Thymus (tissue), 11 donors: ENCODE data around the gene ZNF319. TPM values are rescaled to one million over a fixed set of nuclear protein-coding genes. Genes with fewer than 3 reads are reported as not detected.

ENCODE experiments used
- DNase-seq, 9 donors: peaks; one replicate each; pipeline ENCODE4 v3.0.0-alpha.2; 2013; ENCODE audit warnings: low spot score in 9 of 9, low read depth in 6 of 9, missing footprints in 1 of 9
- H3K27ac ChIP-seq, 2 donors: one replicate each; pipeline ENCODE4 v1.5.1; 2013; ENCODE audit warnings: control low read depth in 1 of 2, low read depth in 1 of 2, low read length in 1 of 2, mild to moderate bottlenecking in 1 of 2, moderate library complexity in 1 of 2
- H3K27me3 ChIP-seq, 2 donors: one replicate each; pipeline ENCODE4 v1.5.1; 2013; ENCODE audit warnings: low read length in 1 of 2; ENCODE audit not compliant: control insufficient read depth in 2 of 2, insufficient read depth in 1 of 2
- H3K36me3 ChIP-seq, 2 donors: one replicate each; pipeline ENCODE4 v1.5.1; 2013; ENCODE audit warnings: low read length in 1 of 2, mild to moderate bottlenecking in 1 of 2, moderate library complexity in 1 of 2; ENCODE audit not compliant: control insufficient read depth in 2 of 2, insufficient read depth in 2 of 2
- H3K4me1 ChIP-seq, 2 donors: one replicate each; pipeline ENCODE4 v1.5.1; 2013; ENCODE audit warnings: low read length in 2 of 2; ENCODE audit not compliant: control insufficient read depth in 2 of 2, insufficient read depth in 2 of 2
- H3K4me3 ChIP-seq, 2 donors: one replicate each; pipeline ENCODE4 v1.5.1; 2013; ENCODE audit warnings: low read length in 2 of 2, control low read depth in 1 of 2, mild to moderate bottlenecking in 1 of 2
- H3K9me3 ChIP-seq, 2 donors: one replicate each; pipeline ENCODE4 v1.5.1; 2013; ENCODE audit warnings: low read length in 1 of 2, mild to moderate bottlenecking in 1 of 2; ENCODE audit not compliant: control insufficient read depth in 2 of 2, insufficient read depth in 1 of 2
- WGBS: extraction: QIAGEN DNeasy Blood & Tissue Kit; methylation state at CpG from one replicate; pipeline ENCODE4 v1.1.7; 2013; 5-methylcytosine and 5-hydroxymethylcytosine counted together
- polyA plus RNA-seq: library from polyadenylated mRNA; stranded (reverse); fragments of 200-250 nt; gene quantifications from one replicate; pipeline ENCODE4 v1.2.3, GENCODE V29; 2013
- total RNA-seq: library from RNA; stranded (reverse); fragments of 120-200 nt; gene quantifications from one replicate; pipeline ENCODE4 v1.2.4, GENCODE V29; 2013
- donor health status: healthy.

The ZNF319 gene
- total and polyA plus RNA-seq, 2 donors, result 1.7 to 6.9 TPM

DNA sequence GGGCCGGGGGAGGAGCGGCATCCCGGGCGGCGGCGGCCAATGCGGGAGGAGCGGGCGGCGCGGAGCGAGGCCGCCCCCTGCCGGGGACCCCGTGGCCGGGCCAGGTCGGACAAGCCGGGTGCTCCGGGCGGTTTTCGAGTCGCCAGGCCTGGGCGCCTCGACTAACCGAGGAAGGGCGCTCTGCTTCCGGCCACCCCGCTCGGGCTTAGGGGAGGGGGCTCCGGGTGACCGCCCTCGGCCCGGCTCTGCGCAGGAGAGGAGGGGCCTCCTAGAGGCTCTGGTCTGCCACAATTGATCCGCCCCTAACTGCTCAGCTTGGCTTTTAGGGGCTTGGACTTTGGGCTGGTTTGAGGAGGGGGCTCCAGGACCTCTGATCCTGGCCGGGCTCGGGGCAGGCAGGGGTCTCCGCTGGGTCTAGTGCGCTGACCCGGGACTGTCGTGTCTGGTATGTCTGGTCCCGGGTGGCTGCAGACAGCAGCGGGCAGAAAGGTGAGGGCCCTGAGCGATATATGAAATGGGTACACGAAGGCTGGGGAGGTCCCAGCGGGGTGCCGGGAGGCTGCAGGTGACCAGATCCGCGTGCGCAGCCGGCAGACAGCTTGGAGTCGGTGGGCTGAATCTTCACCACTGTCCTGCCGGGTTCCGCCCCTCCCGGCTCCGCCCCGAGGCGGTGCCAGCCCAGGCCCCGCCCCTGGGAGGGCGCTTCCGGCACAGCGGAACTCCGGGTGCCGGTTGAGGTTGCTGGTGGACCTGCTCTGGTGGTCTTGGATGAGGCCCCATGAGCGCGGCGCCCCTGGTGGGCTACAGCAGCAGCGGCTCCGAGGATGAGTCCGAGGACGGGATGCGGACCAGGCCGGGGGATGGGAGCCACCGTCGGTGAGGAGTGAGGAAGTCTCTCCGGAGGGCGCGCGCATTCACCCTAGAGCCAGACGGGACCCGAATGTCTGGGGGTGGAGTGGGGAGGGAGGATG, 519 bp upstream of the ZNF319 start, which contains the start of gene USB1:
TSS of gene USB1 (plus strand) at position 702 of the 971 bp plus-strand sequence. CDS start at position 779, 77 bp downstream.
- Histone ChIP-seq H3K36me3 (peaks cover 26 to 34% of the 10 kb centered on the region in 2 donors), H3K4me3 (peak within 1 kb of the TSS; percentile 80 to 93), H3K27ac (peak within 1 kb of the TSS; percentile 71 to 84), H3K4me1 (peaks cover 10 to 26% of the 10 kb centered on the region in 2 donors), H3K9me3 (peaks cover 0 to 3% of the 10 kb centered on the region in 2 donors), H3K27me3 (no peaks in the 10 kb centered on the region)
- WGBS, result under 1% methylated on average over 81 of the region's 81 CpGs
- peak; percentile 62 to 93 (median 81) for DNase-seq

DNA sequence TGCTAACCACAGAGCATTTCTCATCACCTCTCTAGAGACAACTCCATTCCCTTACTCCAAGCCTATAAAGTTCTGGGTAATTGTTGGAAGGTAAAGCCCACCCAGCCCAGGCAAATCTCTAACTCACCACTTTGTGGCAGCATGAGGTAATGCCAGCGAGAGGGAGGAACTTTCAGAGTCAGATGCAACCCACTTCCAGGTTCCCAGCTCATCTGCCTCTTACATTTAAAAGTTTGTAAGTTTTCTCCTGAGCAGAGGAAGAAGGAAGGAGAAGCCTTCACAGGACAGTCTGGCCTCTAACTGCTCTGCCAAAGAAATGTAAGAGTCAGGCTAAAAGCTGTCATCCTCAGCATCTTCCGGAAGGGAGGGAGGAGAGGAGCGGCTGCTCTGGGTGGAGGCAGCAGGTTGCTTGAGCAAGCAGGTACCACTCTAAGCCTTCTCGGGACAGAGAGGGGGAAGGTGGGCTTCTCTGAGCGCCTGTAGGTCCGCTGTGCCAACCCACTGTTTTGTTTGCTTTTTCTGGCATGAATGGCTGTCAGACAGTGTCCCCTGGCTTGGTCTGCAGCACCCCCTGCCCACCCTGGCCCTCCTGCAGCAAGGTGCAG, 1.0 kb downstream of the ZNF319 start:
- Histone ChIP-seq H3K9me3 (peaks cover 0 to 3% of the 10 kb centered on the region in 2 donors), H3K27ac (peak overlapping the region; percentile 57 to 84), H3K27me3 (no peaks in the 10 kb centered on the region), H3K4me3 (peak overlapping the region; percentile 48 to 93), H3K4me1 (peaks cover 10 to 26% of the 10 kb centered on the region in 2 donors), H3K36me3 (peaks cover 26 to 38% of the 10 kb centered on the region in 2 donors)
- 24% methylated on average over 6 of the region's 6 CpGs for WGBS
- peak in 4 of 9 donors; percentile 19 to 65 (median 35) for DNase-seq

DNA sequence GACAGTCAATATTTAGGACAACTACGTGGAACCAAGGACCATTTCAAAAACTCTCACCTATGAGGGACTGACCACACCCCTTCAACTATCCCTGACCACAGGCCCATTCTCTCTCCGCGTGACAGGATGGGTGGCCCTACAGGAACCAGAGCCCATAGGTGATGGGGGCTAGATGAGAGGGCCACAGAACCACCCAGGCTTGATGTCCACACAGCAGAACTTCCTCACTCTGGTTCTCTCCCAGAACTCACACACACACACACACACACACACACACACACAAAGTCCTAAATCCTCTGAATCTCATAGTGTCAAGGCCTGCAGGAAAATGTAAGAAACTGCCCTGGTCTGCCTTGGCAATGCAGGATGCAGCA, 1.5 kb downstream of the ZNF319 start:
- H3K4me1 ChIP-seq, result peaks cover 10 to 26% of the 10 kb centered on the region in 2 donors
- H3K9me3 ChIP-seq, result peaks cover 0 to 3% of the 10 kb centered on the region in 2 donors
- no peaks in the 10 kb centered on the region for H3K27me3 ChIP-seq
- peak overlapping the region in 1 of 2 donors; percentile 57 for H3K27ac ChIP-seq
- no peak overlapping the region for H3K4me3 ChIP-seq
- DNase-seq, result no peak
- 98% methylated on average over 3 of the region's 3 CpGs for WGBS
- H3K36me3 ChIP-seq, result peaks cover 26 to 43% of the 10 kb centered on the region in 2 donors

DNA sequence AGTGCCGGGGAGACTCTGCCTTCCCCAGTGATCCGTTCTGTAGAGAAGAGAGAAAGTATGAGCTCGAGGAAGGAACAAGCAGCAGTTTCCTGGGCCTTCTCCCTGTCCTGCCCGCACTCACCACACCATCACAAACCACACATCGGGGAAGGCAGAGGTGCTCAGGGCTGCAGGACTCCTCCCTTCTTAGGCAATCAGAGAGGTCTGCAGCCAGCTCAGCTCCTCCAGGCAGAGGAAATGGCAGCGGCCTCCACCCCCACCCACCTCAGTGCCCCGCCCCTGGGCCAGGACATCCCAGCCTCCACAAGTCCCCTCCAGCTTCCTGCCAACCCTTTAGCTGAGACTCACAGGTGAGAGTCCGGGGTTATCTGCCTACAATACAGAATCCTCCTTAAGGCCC, 2.0 kb downstream of the ZNF319 start:
- Histone ChIP-seq H3K27ac (no peak overlapping the region), H3K36me3 (peaks cover 25 to 47% of the 10 kb centered on the region in 2 donors)

DNA sequence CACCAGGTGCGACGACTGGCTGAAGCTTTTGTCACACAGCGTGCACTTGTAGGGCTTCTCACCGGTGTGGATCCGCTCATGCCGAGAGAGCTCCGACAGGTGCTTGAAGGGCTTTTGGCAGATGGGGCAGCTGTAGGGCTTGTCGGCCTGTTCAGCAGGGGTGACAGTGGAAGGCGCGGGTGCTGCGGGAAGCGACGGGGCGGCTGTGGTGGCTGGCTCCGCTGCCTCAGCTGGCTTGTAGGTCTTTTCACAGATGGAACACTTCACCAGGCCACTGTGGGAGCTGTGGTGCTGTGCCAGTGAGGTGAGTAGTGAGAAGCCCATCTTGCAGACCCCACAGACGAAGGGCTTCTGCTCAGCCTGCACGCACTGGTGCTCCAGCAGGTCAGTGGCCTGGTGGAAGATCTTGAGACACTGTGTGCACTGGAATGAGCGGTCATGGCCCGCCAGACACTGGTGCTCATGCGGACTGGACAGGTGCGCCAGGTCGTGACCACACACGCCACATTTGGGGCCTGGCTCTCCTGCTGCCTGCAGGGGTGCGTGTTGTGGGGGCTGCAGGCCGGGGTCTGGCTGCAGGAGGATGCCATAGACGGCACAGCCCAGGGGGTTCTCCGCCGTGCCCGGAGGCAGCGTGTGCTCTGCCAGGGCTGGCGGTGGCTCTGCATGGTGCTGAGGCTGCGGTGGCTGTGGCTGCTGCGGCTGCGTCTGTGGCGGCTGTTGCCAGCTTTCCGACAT, 2.8 kb downstream of the ZNF319 start:
- peaks cover 0 to 3% of the 10 kb centered on the region in 2 donors for H3K9me3 ChIP-seq
- 97% methylated on average over 36 of the region's 36 CpGs for WGBS
- peaks cover 10 to 32% of the 10 kb centered on the region in 2 donors for H3K4me1 ChIP-seq
- H3K27ac ChIP-seq, result no peak overlapping the region
- no peaks in the 10 kb centered on the region for H3K27me3 ChIP-seq
- peaks cover 19 to 40% of the 10 kb centered on the region in 2 donors for H3K36me3 ChIP-seq
- H3K4me3 ChIP-seq, result no peak overlapping the region
- no peak for DNase-seq

More for the DNA sequence above, 2.0 kb downstream of the ZNF319 start:
- DNase-seq, result no peak
- H3K9me3 ChIP-seq, result peaks cover 0 to 3% of the 10 kb centered on the region in 2 donors
- 88% methylated on average over 8 of the region's 8 CpGs for WGBS
- peaks cover 10 to 26% of the 10 kb centered on the region in 2 donors for H3K4me1 ChIP-seq
- H3K4me3 ChIP-seq, result no peak overlapping the region
- no peaks in the 10 kb centered on the region for H3K27me3 ChIP-seq

DNA sequence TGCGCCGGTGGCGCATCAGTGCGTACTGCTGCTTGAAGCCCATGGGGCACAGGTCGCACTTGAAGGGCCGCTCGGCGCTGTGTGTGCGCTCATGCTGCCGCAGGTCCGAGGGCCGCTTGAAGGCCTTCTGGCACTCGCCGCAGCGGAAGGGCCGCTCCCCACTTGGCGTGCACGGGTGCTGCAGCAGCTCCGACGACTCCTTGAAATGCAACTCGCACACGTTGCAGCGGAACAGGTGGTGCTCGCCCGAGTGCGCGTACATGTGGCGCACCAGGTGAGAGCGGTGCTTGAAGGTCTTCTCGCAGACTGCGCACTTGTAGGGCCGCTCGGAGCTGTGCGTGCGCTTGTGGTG, 3.3 kb downstream of the ZNF319 start:
- DNase-seq, result no peak
- WGBS, result 98% methylated on average over 35 of the region's 35 CpGs
- Histone ChIP-seq H3K9me3 (peaks cover 0 to 3% of the 10 kb centered on the region in 2 donors), H3K36me3 (peaks cover 16 to 36% of the 10 kb centered on the region in 2 donors), H3K27me3 (no peaks in the 10 kb centered on the region), H3K4me3 (no peak overlapping the region), H3K27ac (no peak overlapping the region), H3K4me1 (peaks cover 10 to 32% of the 10 kb centered on the region in 2 donors)

DNA sequence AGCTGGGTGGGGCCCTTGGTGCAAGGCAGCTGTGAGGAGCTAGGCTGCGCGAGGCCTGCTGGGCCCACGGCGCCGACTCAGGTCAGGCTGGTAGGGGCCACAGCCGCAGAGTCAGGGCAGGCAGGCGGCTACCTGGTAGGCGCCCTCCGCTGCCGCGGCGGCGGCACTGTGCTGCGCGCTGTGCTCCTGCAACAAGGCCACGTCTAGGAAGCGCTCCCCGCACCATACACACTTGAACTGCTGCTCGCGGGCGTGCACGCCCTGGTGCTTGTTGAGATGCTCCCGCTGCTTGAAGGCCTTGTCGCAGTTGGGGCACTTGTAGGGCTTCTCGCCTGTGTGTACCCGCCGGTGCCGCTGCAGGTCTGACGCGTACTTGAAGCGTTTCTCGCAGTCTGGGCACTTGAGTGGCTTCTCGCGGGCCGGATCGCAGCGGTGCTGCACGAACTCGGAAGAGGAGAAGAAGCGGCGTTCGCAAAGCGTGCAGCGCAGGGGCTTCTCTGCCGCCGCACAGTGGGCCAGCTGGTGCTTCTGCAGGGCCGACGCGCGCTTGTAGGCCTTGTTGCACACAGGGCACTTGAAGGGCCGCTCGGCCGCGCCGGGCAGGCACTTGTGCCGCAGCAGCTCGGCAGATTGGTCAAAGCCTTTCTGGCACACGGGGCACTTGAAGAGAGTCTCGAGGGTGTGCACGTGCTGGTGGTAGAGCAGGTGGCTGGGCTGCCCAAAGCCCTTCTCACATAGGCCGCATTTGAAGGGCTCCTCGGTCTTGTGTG, 3.9 kb downstream of the ZNF319 start:
- Histone ChIP-seq H3K36me3 (peaks cover 16 to 36% of the 10 kb centered on the region in 2 donors), H3K4me1 (peaks cover 7 to 27% of the 10 kb centered on the region in 2 donors), H3K9me3 (peaks cover 0 to 3% of the 10 kb centered on the region in 2 donors), H3K27me3 (no peaks in the 10 kb centered on the region), H3K4me3 (no peak overlapping the region), H3K27ac (no peak overlapping the region)
- WGBS, result 98% methylated on average over 62 of the region's 62 CpGs
- no peak for DNase-seq

DNA sequence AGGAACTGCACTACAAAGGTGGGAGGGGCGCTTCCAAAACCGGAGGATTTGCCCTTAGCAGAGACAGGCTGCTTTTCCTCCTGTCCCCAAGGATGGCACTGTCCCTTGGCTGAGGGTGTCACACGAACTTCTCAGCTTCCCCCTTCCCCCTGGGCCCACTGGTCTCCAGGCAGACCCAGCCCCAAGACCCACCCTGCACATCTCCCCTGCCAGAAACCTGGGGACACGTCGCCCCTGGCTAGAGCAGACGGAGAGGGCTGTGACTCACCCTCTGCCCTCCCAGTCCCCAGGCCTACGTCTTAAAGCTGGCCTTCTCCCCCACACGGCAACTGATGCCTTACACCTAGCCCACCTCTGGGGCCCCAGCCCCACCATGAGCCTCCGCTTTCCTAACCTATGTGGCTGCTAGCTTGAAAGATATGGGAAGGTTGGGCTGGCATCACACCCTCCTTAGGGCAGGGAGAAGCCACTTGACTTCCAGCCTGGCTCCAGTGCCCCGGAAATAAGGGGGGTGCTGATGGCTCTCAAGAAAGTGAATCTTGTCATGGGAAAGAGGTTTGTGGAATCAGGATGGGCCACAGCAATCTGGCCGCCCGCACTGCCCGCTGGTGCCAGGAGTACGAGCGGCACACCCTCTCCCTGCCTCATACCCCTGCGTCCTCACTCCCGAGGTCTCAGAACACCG, 4.6 kb downstream of the ZNF319 start:
- Histone ChIP-seq H3K27ac (no peak overlapping the region), H3K9me3 (peaks cover 0 to 1% of the 10 kb centered on the region in 2 donors), H3K36me3 (peaks cover 16 to 36% of the 10 kb centered on the region in 2 donors), H3K4me3 (no peak overlapping the region), H3K4me1 (peaks cover 6 to 24% of the 10 kb centered on the region in 2 donors), H3K27me3 (no peaks in the 10 kb centered on the region)
- no peak for DNase-seq
- WGBS, result 98% methylated on average over 18 of the region's 18 CpGs
